Muscle layer of colon (tissue), 2 donors: Measurements from ENCODE around the gene ATP9A.

Experiments used
- H3K27ac ChIP-seq: one replicate; pipeline ENCODE4 v1.7.0; 2013; ENCODE audit warnings: low read depth, mild to moderate bottlenecking, low read length, moderate library complexity
- H3K27me3 ChIP-seq, 2 donors: one replicate each; pipeline ENCODE4 v1.7.0; 2013; ENCODE audit warnings: low read length in 2 of 2, mild to moderate bottlenecking in 2 of 2; ENCODE audit not compliant: insufficient read depth in 2 of 2, control insufficient read depth in 1 of 2
- H3K36me3 ChIP-seq: one replicate; pipeline ENCODE4 v1.7.0; 2013; ENCODE audit warnings: mild to moderate bottlenecking, low read length; ENCODE audit not compliant: insufficient read depth
- H3K4me1 ChIP-seq: one replicate; pipeline ENCODE4 v1.7.0; 2013; ENCODE audit warnings: mild to moderate bottlenecking, low read length; ENCODE audit not compliant: insufficient read depth
- H3K4me3 ChIP-seq, 2 donors: one replicate each; pipeline ENCODE4 v1.7.0; 2013; ENCODE audit warnings: low read length in 2 of 2, low read depth in 1 of 2, mild to moderate bottlenecking in 1 of 2, moderate library complexity in 1 of 2
- H3K9ac ChIP-seq: one replicate; pipeline ENCODE4 v1.7.0; 2013; ENCODE audit warnings: low read length
- H3K9me3 ChIP-seq: one replicate; pipeline ENCODE4 v1.7.0; 2013; ENCODE audit warnings: mild to moderate bottlenecking, low read length
- donor health status: abdominal sarcoma.
- donor health status: Adenocarcinoma of cecum.

Gene ATP9A

DNA sequence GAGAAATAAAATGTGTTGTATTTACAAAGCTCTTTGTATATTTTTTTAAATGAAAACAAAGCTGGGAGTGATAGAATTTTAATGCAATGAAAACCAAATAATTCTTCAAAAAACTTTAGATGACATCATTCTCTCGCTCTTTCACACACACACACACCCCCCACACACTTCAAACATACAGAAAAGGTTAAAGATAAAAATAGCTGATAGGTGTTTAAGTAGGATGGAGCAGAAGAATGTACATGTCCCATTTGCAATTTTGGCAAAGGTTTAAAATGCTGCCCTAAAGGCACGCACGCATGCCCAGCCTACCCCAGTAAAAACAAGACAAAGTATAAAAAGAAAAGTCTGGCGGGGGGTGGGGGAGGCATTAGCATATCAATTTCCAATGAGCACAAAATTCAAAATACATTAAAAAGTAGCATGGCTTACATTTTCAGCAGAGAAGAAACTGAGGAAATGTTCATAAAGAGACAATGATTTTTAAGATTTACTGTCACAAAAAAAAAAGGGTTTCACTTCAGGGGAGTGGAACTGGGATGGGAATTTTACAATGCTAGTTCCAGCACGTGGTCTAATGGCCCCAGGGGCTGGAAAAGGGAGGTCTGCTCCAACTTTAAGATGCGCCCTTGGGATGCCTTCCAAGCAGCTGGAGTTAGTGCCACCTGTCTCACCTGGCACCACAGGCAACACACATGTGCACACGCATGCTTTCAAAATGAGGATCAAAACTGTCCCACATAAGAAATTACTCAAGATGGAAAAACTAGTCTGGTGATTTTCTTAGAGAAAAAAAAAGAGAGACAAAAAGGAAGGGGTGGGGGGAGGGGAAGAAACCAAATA is 170.6 kb downstream of the ATP9A start:
- H3K36me3 ChIP-seq = peaks cover 11% of the 10 kb centered on the region
- H3K4me3 ChIP-seq = no peak overlapping the region
- H3K9me3 ChIP-seq = no peaks in the 10 kb centered on the region
- H3K27ac ChIP-seq = no peak overlapping the region
- no peak overlapping the region for H3K9ac ChIP-seq
- peaks cover 13% of the 10 kb centered on the region for H3K4me1 ChIP-seq
- H3K27me3 ChIP-seq = no peaks in the 10 kb centered on the region

DNA sequence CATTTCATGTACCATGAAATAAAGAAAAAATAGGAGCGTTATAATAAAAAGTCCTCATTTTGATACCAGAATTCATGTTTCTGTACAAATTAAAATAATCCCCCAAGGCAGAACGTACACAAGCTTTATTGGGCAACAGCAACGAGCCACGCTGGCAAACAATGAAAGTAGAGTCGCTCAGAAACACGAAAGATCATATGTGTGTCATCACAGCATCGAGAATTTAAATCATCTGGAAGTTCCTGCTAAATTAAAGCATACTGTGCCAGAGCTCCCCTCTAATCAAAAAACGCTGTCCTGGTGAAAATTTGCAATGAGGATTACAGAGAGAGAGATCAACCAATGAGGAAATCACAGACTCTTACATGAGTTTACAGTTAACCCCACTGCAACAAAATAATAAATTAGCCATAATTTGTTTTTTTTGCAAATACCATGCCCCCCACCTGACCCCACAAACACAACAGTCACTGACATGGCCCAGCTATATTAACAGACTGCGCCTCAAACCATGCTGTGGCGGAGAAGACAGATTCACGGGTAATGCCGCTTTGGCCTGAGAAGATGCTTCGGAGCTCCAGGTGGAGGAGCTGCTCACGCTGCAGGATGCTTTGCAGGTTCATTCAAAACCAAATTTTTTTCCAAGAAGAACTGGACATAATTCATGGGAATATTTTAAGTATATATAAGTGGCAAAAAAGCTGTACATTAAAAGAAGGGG is 171.4 kb downstream of the ATP9A start:
- H3K27ac ChIP-seq = no peak overlapping the region

DNA sequence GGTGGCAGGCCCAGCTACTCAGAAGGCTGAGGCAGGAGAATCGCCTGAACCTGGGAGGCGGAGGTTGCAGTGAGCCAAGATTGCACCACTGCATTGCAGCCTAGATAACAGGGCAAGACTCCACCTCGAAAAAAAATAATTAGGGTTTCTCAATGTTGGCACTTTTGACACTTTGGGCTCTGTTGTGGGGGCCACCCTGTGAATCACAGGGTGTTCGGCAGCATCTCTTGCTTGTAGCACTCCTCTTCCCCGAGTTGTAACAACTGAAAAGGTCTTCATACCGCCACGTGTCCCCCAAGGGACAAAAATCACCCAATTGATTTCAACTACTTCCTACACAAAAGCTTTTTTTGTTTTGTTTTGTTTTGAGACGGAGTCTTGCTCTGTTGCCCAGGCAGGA is 172.4 kb downstream of the ATP9A start:
- Histone ChIP-seq H3K27ac (no peak overlapping the region), H3K4me1 (peaks cover 13% of the 10 kb centered on the region)

More for the DNA sequence above, 171.4 kb downstream of the ATP9A start:
- Histone ChIP-seq H3K4me3 (no peak overlapping the region), H3K27me3 (no peaks in the 10 kb centered on the region), H3K4me1 (peaks cover 13% of the 10 kb centered on the region), H3K9me3 (no peaks in the 10 kb centered on the region), H3K36me3 (peaks cover 11% of the 10 kb centered on the region), H3K9ac (no peak overlapping the region)

DNA sequence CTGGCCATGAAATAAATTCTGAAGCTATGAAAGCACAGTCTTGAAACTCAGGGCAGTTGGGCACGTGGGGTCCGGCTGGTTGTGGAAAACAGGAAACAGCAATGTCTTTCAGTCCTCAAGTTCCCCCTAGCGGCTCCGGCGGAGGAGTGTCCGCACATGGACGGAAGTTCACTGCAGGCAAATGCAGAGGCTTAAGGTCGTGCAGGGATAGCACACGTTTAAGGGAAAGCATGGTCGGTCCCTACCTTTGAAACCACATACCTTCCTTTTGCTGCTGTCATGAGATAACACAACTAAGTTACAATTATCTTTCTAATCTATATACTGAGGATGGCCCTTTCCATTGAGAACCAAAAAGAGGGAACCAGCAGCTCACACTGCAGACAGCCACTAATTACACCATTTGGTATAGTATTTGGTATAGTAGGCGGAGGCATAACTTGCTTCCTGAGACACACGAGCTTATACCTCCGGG is 173.1 kb downstream of the ATP9A start:
- H3K4me1 ChIP-seq = peaks cover 13% of the 10 kb centered on the region
- H3K36me3 ChIP-seq = no peaks in the 10 kb centered on the region
- H3K9me3 ChIP-seq = no peaks in the 10 kb centered on the region
- no peak overlapping the region for H3K9ac ChIP-seq
- no peak overlapping the region for H3K27ac ChIP-seq
- H3K4me3 ChIP-seq = no peak overlapping the region
- H3K27me3 ChIP-seq = no peaks in the 10 kb centered on the region

More for the DNA sequence above, 172.4 kb downstream of the ATP9A start:
- H3K9ac ChIP-seq = no peak overlapping the region
- no peaks in the 10 kb centered on the region for H3K9me3 ChIP-seq
- H3K36me3 ChIP-seq = peaks cover 5% of the 10 kb centered on the region
- no peaks in the 10 kb centered on the region for H3K27me3 ChIP-seq
- no peak overlapping the region for H3K4me3 ChIP-seq

DNA sequence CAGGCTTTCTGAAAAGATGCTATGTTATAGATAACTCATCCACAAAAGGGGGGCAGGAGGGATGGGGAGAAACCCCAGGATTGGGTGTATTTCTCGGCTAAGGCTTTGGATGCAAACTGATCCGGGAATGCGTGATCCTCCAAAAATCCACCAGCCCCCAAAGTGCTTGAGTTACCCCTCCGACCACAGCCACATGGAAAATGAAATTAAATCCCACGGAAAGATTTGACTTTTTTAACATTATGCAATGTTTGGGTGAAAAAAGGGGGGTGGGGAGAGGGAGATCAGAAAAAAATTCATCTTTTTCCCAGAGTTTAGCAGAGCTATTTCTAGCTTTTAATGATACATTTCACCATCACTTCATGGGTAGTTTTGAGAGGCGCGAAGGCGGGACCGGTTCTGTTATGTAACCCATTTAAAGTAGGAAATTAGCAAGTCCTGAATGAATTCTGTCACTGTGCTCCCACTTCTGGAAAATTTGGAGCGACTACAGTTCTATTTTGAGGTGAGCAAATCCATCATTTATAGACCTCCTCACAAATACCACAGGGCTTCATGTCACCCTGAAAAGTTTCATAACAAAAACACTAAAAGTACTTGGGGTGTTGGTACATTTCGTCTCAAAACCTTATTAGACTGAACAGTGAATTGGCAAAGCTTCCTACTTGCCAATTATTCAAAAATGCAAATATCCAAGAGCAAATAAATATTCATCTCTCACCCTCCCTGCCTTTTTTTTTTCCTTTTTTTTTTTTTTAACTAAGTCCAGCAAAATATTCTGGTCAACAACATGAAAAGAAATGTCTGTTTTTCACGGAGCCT is 173.7 kb downstream of the ATP9A start:
- H3K27me3 ChIP-seq = no peaks in the 10 kb centered on the region

DNA sequence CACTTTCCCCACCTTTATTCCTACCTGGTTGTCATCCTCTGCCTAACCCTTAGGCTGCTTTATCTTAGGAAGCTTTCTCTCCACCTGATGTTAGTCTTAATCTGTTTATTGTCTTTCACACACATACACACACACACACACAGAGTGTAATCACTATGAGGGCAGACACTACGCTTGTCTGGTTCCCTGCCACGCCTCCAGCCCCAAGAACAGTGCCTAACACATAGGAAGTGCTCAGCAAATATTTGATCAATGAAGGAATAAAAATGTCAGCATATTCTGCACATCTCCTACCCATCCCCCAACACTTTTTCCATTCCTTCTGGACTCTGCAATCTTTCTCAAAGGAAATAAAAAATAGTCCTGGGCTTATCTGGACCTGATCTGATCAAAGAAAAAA is 174.6 kb downstream of the ATP9A start:
- Histone ChIP-seq H3K9me3 (no peaks in the 10 kb centered on the region), H3K4me1 (peaks cover 13% of the 10 kb centered on the region), H3K27me3 (no peaks in the 10 kb centered on the region), H3K36me3 (no peaks in the 10 kb centered on the region), H3K27ac (no peak overlapping the region), H3K4me3 (no peak overlapping the region), H3K9ac (no peak overlapping the region)

More for the DNA sequence above, 173.7 kb downstream of the ATP9A start:
- Histone ChIP-seq H3K4me1 (peaks cover 13% of the 10 kb centered on the region), H3K36me3 (no peaks in the 10 kb centered on the region), H3K9me3 (no peaks in the 10 kb centered on the region), H3K4me3 (no peak overlapping the region), H3K27ac (no peak overlapping the region), H3K9ac (no peak overlapping the region)

DNA sequence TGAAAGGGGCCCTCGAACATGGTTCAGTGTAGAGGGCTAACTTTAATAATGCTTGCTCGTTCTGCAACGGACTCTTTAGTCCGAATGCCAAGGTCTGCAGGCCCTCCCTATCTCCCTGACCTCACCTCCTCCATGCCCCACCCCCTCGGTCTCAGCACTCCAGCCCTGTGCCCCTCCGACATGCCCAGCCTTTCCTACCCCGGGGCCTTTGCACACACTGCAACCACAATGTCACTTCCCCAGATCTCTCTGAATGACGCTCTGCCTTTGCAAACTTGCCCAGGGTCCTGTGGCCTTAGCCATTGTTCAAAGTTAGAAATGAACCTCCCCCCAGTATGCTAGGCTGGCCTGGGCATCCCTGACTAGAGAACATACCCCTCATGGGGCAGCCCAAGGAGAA is 175.6 kb downstream of the ATP9A start:
- Histone ChIP-seq H3K4me1 (peaks cover 13% of the 10 kb centered on the region), H3K27me3 (no peaks in the 10 kb centered on the region), H3K9me3 (no peaks in the 10 kb centered on the region), H3K9ac (no peak overlapping the region), H3K4me3 (no peak overlapping the region), H3K36me3 (no peaks in the 10 kb centered on the region), H3K27ac (no peak overlapping the region)

DNA sequence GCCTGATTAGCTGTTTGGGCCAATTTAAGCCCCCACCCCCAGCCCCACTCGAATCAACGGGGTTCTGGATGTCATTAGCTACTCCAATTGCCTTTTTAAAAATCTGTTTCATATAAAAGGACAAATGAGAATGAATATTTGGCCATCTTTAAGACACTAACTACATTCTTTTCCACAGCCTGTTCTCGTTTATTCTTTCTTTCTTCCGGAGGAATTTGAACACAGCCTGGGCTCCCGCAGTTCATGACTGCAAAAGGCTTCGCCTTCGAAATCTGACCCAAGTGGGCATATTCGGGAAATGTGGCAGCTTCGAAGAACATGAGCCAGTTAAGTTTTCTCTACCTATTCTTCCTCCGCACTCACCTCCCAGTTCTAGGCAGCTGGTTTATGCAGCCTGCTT is 176.3 kb downstream of the ATP9A start:
- H3K27ac ChIP-seq = no peak overlapping the region
- peaks cover 13% of the 10 kb centered on the region for H3K4me1 ChIP-seq
- H3K9ac ChIP-seq = no peak overlapping the region
- no peaks in the 10 kb centered on the region for H3K36me3 ChIP-seq
- H3K9me3 ChIP-seq = no peaks in the 10 kb centered on the region
- H3K27me3 ChIP-seq = no peaks in the 10 kb centered on the region
- no peak overlapping the region for H3K4me3 ChIP-seq

DNA sequence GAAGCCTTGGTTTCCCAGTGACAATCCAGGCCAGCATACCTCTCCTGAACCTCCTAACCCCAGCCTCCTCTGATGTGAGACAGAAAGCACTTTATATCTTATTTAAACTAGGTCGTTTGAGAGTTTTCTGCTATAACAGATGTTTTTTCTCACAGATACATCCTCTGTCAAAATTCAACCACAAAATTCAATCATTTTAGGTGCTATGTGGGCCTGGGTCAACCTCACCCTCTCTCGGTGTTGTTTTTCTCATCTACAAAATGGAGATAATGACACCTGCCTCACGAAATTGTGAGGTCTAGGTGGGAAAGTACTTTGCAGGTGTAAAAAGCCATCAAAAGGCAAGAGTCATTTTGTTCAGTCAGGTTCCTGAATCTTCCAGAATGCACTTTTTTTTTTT is 179.4 kb downstream of the ATP9A start:
- Histone ChIP-seq H3K27me3 (no peaks in the 10 kb centered on the region), H3K9ac (no peak overlapping the region), H3K27ac (no peak overlapping the region), H3K9me3 (no peaks in the 10 kb centered on the region), H3K4me3 (no peak overlapping the region), H3K36me3 (no peaks in the 10 kb centered on the region), H3K4me1 (no peaks in the 10 kb centered on the region)

DNA sequence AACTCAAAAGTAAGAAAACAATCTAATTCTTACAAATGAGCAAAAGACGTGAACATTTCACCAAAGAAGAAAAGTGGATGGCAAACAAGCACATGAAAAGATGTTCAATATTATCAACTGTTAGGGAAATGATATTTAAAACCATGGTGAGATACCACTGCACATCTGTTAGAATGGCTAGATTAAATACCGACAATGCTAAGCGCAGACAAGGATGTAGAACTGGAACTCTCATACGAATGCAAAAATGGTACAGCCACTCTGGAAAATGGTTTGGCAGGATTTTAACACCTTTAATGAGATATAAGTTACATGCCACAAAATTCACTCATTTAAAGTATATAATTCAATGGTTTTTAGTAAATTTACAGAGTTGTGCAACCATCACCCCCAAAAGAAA is 181.0 kb downstream of the ATP9A start:
- Histone ChIP-seq H3K27me3 (no peaks in the 10 kb centered on the region), H3K9me3 (no peaks in the 10 kb centered on the region), H3K36me3 (no peaks in the 10 kb centered on the region), H3K4me1 (no peaks in the 10 kb centered on the region), H3K27ac (no peak overlapping the region), H3K4me3 (no peak overlapping the region), H3K9ac (no peak overlapping the region)

DNA sequence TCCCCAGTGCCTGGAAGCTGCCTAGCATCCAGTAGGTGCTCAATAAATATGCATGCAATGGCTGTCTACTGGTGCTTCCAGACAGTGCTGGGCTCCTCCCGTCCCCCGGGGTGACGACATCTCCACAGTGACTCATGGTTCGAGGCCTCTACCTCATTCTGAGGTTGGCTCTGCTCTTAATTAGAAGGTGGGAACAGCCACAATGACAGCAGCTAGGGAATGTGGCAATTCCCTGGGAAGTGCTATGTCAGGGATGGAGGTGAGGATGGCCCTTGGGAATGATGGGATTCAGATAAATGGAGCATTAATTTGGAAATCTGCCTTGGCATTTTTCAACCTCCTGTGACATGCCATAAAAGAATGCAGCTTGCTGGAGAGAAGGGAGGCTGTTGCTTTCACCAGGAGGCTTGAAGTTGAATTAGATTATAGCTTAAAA is 182.2 kb downstream of the ATP9A start:
- H3K9ac ChIP-seq = no peak overlapping the region
- H3K4me1 ChIP-seq = no peaks in the 10 kb centered on the region
- H3K36me3 ChIP-seq = no peaks in the 10 kb centered on the region
- no peaks in the 10 kb centered on the region for H3K27me3 ChIP-seq
- no peak overlapping the region for H3K4me3 ChIP-seq
- H3K27ac ChIP-seq = no peak overlapping the region
- no peaks in the 10 kb centered on the region for H3K9me3 ChIP-seq
